Measurements from ENCODE around the gene MMP2.

Gene MMP2

DNA sequence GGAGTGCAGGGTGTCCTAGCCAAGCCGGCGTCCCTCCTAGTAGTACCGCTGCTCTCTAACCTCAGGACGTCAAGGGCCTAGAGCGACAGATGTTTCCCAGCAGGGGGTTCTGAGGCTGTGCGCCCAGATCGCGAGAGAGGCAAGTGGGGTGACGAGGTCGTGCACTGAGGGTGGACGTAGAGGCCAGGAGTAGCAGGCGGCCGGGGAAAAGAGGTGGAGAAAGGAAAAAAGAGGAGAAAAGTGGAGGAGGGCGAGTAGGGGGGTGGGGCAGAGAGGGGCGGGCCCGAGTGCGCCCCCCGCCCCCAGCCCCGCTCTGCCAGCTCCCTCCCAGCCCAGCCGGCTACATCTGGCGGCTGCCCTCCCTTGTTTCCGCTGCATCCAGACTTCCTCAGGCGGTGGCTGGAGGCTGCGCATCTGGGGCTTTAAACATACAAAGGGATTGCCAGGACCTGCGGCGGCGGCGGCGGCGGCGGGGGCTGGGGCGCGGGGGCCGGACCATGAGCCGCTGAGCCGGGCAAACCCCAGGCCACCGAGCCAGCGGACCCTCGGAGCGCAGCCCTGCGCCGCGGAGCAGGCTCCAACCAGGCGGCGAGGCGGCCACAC is at the start of gene MMP2:
Gene MMP2 (plus strand): TSS at position 372 of the 603 bp plus-strand sequence. CDS start 282 bp downstream, outside the sequence.
- FAIRE-seq: no peak

DNA sequence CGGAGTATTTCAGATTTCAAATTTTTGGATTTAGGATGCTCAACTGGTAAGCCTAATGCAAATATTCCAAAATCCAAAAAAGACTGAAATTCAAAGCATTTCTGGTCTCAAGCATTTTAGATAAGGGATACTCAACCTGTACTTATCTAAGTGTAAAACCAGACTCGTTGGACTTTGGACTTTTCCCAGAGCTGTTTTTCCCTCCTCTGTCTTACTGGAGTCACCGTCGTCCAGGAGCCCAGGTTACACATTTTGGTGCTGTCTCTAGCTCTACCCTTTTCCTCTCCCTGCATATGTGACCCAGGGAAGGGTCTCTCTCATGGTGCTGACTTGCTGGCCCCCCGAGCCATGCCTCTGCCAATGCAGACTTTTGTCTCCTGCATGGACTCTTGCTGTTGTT is 46.0 kb upstream of the MMP2 start:
- no peak for FAIRE-seq

DNA sequence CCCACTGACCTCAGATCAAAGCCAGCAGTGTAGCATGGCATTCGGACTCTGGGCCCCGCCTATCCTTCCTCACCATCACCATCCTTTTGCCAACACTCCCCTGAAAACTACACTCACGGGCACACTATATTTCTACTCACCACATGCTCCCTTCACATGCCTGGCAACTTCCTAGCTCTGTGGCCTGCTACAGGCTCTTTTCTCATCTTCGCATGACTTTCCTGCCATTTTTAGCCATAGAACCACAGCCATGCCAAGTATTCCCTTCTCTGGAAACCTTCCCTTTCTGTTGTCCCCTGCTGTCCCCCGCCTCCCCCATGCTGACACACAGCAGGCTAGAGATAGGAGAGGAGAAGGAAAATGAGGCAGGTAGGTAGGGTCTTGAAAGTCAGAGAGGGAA is 45.5 kb upstream of the MMP2 start:
- FAIRE-seq: no peak

DNA sequence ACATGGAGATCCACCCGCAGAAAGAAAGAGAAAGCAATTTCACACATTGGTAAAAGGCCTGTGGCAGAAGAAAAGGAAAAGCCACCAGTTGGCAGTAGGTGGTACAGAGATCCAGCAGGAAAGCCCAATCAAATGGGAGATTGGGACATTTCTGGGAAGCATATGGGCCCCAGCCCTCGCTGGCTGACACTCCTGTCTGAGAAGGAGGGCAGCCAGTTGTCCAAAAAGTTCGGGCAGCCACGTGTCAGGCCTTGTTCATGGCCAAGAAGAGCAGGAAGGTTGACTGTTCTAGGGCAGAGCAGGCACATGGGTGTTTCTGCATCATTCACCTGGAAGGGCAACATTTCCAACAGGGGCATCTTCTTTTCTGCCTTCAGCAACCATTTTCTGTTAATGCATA is 45.0 kb upstream of the MMP2 start:
- no peak for FAIRE-seq

GRCh38 chr16:55435387-55435786 is 43.6 kb upstream of the MMP2 start:
- no peak for FAIRE-seq

GRCh38 chr16:55436587-55436986 is 42.4 kb upstream of the MMP2 start:
- no peak for FAIRE-seq

DNA sequence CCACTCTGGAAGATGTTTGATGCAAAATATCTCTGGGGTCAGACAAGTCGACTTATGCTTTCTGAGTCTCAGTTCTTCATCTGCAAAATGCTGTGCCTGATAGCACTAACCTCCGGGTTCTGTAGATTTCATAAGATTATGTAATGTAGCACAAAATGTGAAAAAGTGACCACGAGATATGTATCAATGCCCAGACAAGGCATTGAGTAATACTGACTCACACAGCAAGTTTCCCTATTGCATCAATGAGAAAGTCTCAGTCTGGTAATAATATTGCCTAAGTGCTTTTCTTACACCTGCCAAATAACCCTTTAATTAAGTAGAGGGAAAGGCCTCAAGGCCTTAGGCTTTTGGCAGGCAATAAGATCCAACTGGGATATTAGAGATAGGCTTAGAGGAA is 41.4 kb upstream of the MMP2 start:
- no peak for FAIRE-seq

- no peak for FAIRE-seq
Measured at GRCh38 chr16:55438281-55438680, 40.7 kb upstream of the MMP2 start.

- no peak for FAIRE-seq
Measured at GRCh38 chr16:55439101-55439690, 39.8 kb upstream of the MMP2 start.

DNA sequence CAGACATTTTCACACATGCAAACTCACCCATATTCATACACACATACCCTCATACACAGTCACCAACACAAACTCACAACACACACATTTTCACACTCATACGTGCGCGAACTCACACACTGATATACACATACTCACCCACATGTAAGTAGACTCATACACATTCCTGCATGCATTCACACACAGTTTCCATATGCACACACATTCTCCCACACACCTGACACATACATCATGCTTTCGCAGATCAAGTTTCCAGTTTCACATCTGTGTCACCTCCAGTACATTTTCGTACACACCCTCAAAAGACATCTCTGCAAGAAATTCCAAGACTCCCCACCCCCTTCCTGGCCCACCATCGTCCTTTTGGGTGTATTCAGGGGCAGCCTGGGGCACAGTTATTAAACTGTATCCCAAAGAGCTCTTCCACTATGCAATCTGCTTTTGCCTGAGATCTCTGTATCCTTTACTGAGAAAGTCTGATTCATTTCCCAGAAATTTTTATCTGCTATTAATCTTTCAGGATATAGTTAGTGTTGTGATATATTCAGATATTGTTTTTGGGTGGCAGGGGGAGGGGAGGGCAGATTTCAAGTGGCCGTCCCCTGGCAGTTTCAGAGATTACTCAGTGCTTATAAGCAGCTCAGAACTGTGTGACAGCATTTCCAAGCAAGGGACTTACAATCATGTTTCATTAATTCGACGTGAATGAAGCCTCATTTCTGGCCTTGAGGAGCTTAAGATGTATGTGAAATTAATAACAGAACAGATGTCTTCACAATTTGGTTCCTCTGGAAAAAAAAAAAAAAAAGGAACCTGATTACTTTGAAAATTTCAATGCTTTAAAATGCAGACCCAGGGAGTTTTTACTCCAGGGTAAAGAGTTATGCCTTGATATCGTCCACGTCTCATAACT is 35.3 kb upstream of the MMP2 start:
- FAIRE-seq: no peak

DNA sequence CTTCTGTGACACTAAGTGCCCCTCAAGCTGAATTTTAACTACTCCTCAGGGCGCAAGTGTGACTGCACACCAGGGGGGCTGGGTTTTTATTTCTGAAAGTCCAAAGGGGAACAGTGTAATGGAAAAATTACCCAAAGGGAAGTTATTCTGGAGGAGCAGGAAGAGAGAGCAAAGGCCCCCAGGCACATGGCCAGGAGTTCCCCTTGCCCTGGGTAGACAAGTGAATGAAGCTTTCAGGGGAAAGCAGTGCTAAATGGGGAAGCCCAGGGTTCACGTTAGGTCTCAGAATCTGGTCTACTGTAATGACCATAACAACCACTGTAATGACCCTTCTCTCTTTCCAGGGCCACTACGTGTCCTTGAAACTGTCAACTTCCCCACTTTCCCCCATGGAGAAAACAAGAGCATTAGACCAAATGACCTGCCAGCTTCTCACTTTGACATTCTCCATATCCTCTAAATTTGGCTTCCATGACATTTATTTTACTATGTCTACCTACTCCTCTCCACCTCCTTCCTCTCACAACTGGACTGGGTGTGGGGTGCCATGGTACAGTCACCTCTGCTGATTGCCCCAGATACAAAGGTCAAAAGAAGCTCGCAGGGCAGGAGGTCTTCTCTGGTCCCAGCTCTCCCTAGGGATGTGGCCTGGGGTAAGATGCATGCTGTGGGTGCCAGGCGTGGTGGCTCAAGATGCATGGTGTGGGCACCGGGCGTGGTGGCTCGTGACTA is 34.1 kb upstream of the MMP2 start:
- no peak for FAIRE-seq

- FAIRE-seq: no peak
Measured at GRCh38 chr16:55447231-55447630, 31.8 kb upstream of the MMP2 start.

- no peak for FAIRE-seq
Measured at GRCh38 chr16:55452996-55453395, 26.0 kb upstream of the MMP2 start.

- FAIRE-seq: no peak
Measured at GRCh38 chr16:55453909-55454308, 25.1 kb upstream of the MMP2 start.

GRCh38 chr16:55454861-55455260 is 24.1 kb upstream of the MMP2 start:
- FAIRE-seq: no peak

- no peak for FAIRE-seq
Measured at GRCh38 chr16:55462241-55462640, 16.8 kb upstream of the MMP2 start.

DNA sequence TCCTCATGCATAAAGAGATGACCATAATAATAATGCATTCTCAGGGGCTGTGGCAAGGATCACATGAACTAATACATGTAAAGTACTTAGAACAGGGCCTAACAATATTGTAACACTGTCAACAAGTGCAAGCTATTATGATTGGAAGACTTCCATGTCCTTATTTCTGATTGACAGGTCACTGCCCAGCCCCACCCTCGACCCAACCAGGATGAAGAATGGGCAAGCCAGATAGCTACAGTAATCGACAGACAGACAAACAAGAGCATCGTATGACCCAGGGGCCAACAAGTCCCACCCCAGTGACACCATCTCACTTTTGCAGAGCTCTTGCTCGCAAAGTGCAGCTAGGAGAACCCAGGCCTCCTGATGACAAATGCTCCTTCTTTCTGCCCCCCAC is 14.6 kb upstream of the MMP2 start:
- FAIRE-seq: no peak

DNA sequence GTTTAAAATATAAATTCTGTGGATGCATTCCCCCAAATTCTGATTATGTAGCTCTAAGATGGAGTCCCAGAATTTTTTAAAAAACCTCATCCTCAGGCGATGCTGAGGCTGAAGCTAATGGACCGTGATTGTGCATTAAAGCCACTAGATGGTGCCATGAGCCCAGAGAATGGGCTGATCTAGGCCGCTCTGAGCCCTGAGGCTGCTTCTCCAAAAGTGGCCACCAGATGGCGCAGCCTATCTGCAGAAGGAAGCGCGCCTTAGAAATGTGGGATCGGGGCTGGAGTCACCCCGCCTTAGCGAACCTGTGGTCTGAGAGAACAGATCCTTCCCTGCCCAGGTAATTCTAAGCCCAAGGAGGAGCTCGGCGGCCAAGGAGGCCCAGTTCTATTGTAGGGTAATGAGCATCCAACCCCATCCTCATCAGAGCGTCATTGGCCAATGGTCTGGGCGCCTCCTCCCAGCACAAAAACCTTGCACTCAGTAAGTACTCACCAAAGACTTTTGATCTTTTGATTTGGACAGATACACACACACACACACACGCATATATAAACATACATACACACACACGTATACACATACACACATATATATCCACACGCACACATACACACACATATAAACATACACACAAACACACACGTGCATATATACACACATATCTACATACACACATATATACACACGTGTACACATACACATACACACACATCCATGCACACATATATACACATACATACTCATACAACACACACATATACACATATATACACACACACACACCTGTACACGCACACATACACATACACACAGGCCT is 13.7 kb upstream of the MMP2 start:
- FAIRE-seq: no peak

DNA sequence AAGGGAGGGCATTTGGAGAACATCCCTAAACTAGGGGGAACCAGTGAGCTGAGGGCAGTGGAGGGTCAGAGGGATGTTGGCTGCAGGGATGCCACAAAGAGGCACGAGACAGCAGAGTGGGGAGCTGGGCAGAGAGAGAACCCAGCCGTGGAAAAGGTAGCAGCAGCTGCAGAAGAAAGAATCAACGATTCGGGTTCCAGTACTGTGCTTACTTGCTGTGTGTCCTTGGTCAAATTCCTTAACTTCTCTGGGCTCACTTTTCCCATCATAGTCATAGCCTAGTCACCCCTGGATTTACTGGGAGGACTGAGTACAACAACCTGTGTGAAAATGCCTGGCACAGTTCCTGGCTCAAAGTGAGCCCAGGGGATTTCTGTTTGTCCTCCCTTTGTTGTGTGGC is 12.8 kb upstream of the MMP2 start:
- no peak for FAIRE-seq

DNA sequence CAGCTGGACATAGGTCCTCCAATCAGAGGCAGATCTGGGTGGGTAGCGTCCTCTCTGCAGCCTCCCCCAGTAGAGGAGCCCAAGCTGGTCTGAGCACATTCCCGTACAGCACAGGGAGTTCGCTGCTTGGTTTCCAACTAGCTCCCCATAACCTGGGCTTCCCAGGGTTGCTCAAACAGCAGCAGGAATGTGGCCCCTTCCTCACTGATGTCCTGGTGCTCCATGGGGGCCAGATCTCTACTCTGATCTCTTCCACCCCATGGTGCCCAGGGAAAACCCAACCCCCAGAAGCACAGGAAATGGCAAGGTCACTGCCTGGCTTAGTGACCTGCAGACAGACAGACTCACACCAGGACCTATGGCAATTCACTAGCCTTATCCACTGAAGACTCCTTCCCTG is 11.1 kb upstream of the MMP2 start:
- no peak for FAIRE-seq

DNA sequence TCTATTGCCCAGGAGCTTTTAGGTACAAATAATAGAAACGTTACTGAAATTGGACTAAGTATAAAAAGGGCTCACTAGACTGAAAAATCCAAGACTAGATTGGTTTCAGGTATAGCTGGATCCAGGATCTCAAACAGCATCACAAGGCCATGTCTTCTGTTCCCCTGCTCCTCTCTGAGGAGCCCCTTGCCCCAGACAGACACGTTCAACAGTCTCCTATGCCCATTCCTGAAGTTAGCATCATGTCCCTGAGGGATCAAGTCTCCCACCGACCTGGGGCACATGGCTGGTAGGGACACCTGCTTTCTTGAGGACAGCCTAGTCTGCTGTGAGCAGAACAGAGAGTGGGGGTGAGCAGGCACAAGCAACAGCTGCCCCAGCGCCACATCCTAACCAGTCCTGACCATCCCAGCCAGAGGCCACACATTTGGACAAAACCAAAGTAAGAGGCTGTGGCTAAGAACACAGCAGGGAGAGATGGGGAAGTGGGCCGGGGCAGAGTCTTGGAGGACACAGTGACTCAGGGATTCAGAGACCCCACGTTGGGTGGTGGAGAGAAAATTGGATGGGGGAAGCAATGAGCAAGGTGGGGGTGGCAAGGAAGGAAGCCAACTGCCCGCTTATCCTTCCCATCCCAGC is 10.5 kb upstream of the MMP2 start:
- FAIRE-seq: no peak

Data from islet of Langerhans (tissue), 1 donor.